A673 (cell line): ENCODE data around the gene FRY.

Experiments used
- EZH2 ChIP-seq: fragments of 200-600 bp; sonication (generic); IDR thresholded peaks from 2 replicates; pipeline ENCODE4 v1.6.1; 2017; ENCODE audit warnings: borderline replicate concordance, low read depth, mild to moderate bottlenecking, mixed read lengths, antibody characterized with exemption, low read length; ENCODE audit not compliant: poor library complexity, severe bottlenecking
- TF ChIP-seq, protein P1 (sequence below): fragments of 300-800, 200-600 bp; sonication (generic); conservative IDR thresholded peaks from 2 replicates; pipeline ENCODE4 v1.5.1; 2017; ENCODE audit warnings: low read depth, mild to moderate bottlenecking, antibody characterized with exemption, low read length, moderate library complexity, mixed read lengths

DNA sequence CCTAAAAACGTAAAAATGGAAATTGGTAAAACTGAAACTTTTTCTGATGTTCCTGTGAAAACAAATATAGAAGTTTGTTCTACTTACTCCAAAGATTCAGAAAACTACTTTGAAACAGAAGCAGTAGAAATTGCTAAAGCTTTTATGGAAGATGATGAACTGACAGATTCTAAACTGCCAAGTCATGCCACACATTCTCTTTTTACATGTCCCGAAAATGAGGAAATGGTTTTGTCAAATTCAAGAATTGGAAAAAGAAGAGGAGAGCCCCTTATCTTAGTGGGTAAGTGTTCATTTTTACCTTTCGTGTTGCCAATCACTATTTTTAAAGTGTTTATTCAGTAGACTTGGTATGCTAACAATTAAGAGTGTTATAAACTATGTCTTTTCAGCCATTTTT is 309.3 kb downstream of the FRY start:
- TF ChIP-seq, protein P1, sequence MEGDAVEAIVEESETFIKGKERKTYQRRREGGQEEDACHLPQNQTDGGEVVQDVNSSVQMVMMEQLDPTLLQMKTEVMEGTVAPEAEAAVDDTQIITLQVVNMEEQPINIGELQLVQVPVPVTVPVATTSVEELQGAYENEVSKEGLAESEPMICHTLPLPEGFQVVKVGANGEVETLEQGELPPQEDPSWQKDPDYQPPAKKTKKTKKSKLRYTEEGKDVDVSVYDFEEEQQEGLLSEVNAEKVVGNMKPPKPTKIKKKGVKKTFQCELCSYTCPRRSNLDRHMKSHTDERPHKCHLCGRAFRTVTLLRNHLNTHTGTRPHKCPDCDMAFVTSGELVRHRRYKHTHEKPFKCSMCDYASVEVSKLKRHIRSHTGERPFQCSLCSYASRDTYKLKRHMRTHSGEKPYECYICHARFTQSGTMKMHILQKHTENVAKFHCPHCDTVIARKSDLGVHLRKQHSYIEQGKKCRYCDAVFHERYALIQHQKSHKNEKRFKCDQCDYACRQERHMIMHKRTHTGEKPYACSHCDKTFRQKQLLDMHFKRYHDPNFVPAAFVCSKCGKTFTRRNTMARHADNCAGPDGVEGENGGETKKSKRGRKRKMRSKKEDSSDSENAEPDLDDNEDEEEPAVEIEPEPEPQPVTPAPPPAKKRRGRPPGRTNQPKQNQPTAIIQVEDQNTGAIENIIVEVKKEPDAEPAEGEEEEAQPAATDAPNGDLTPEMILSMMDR, result no peak
- no peak for TF ChIP-seq EZH2
